Pancreas (tissue), 10 donors: ENCODE data around the gene ARL10. TPM values are rescaled to one million over a fixed set of nuclear protein-coding genes. Genes with fewer than 3 reads are reported as not detected.
A peak's percentile ranks its signal among the peaks of the same experiment; 100 is the strongest.

ENCODE experiments used
- ATAC-seq, 4 donors: fragments of 200-7000 bp; cut with Tn5 transposase; one replicate each; pipeline versions ENCODE4 v1.8.0 to v1.9.1; 2020; ENCODE audit warnings: mild to moderate bottlenecking in 4 of 4, moderate library complexity in 4 of 4
- DNase-seq, 6 donors: peaks; one replicate each; pipeline ENCODE4 v3.0.0-alpha.2; 2020
- FAIRE-seq: peaks from 2 replicates; lab custom pipeline; 2012; peaks lifted over from hg19 to GRCh38; lab: Jason Lieb, UNC
- H3K27ac ChIP-seq, 4 donors: fragments of 200-600 bp; sonication (generic); 1 replicate in 3 of 4; 2 replicates in 1 of 4; pipeline versions ENCODE4 v1.5.0 to v1.8.0; 2020
- H3K27me3 ChIP-seq, 4 donors: fragments of 200-600 bp; one replicate each; pipeline ENCODE4 v1.8.0; 2021
- H3K36me3 ChIP-seq, 3 donors: fragments of 200-600 bp; sonication (generic) in 1 of 3; one replicate each; pipeline versions ENCODE4 v1.5.0 to v1.8.0; 2020 to 2021
- H3K4me1 ChIP-seq, 3 donors: fragments of 200-600 bp; one replicate each; pipeline ENCODE4 v1.8.0; 2021
- H3K4me3 ChIP-seq, 4 donors: fragments of 200-600 bp; sonication (generic) in 2 of 4; one replicate each; pipeline versions ENCODE4 v1.5.0 to v1.8.0; 2020 to 2021
- H3K9me3 ChIP-seq, 4 donors: fragments of 200-600 bp; one replicate each; pipeline ENCODE4 v1.8.0; 2021
- WGBS, 2 donors: extraction: QIAGEN DNeasy Blood & Tissue Kit; methylation state at CpG; one replicate each; pipeline ENCODE4 v1.1.7; 2013; 5-methylcytosine and 5-hydroxymethylcytosine counted together
- intact Hi-C, 3 donors: fragments of 100-400 bp; cut with DNase I; formaldehyde crosslinking; loops; one replicate each; pipeline versions ENCODE4 v1.11.1 to v1.14.2; 2022
- polyA plus RNA-seq, 2 donors: library from polyadenylated mRNA; stranded (reverse); fragments of 200-250 nt; gene quantifications; one replicate each; pipeline ENCODE4 v1.2.3, GENCODE V29; 2013
- total RNA-seq, 6 donors: library from RNA; stranded (reverse); fragmentation: NEBNext Ultra II Directional in 4 of 6; extraction: Animal tissue kit (Norgen Biotek cat#: 25700) in 4 of 6; gene quantifications; one replicate each; pipeline versions ENCODE4 v1.2.1 to v1.2.4, GENCODE V29; 2021 to 2023
- TF ChIP-seq, protein P1 (sequence below), 4 donors: fragments of 200-600 bp; sonication (generic) in 3 of 4; IDR thresholded peaks; one replicate each; pipeline versions ENCODE4 v1.5.0 to v1.8.0; 2021; ENCODE audit warnings: antibody characterized with exemption in 4 of 4
- donor health status: healthy with polysubstance abuse.
- donor health status: DM: no; HTN: no; CAD: no; lungs with moderate emphysema.
- donor health status: DM: no; HTN: no; CAD: no.
- donor health status: control.
- donor health status: control.
- donor health status: Bipolar disorder and iron deficiency.
- donor health status: DM: yes; HTN: yes; CAD: no.
- donor health status: DM: no; HTN: no; CAD: no.
- donor health status: DM: no; HTN: no; CAD: no.
- donor health status: DM: yes; HTN: yes; CAD: no.

ARL10 gene
- total RNA-seq = 1 to 10 TPM in 5 of 6 donors, under 1 TPM in 1; 0.95 to 5.3 (median 1.7) TPM
- polyA plus RNA-seq = 1 to 10 TPM; 3.0 to 4.0 TPM

DNA sequence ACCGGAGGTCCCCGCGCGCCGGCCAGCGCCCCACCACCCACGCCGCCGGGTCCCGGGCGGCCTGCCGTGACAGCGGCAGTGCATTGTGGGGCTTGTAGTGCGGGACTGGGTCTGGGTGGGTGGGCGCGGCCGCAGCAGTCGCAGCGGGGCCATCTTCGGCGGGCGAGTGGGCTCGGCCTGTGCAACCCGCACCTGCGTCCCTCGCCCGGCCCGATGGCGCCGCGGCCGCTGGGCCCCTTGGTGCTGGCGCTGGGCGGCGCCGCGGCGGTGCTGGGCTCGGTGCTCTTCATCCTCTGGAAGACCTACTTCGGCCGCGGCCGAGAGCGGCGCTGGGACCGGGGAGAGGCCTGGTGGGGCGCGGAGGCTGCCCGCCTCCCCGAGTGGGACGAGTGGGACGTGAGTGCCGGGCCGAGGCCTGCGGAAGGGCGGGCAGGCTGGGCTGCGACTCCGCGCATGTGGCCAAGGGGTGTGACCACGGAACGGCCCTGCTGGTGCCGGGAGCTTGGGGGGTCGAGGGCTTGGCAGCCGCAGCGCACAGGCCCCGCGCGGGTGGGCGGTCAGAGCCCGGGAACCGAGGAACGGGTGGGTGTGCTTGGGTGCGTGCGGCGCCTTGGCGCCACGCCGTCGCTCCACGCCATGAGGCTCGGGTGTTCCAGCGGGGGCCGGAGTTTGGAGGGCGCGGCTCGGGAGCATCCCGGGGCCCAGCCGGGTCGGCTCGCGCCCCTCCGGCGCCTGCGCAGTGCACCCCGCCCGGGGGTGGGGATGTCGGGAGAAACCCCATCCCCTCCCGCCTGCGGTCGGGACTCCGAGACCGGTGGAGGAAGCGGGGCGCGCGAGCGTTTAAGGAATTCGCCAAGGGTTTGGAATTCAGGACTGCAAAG, at the start of gene ARL10:
ARL10 (plus strand) TSS at position 137 of the 881 bp plus-strand sequence; CDS start at position 214, 77 bp downstream.
- H3K27ac ChIP-seq = no peak within 1 kb of the TSS
- WGBS, 2 donors = 3 to 6% methylated on average over 64 to 108 of the region's 108 CpGs
- peak in 3 of 4 donors; percentile 2 to 39 (median 7) for ATAC-seq
- no peaks in the 10 kb centered on the region for H3K36me3 ChIP-seq
- intact Hi-C loops = no loop called here
- H3K4me1 ChIP-seq = peaks cover 0 to 4% (median 0%) of the 10 kb centered on the region in 3 donors
- no peak for FAIRE-seq
- H3K27me3 ChIP-seq = no peaks in the 10 kb centered on the region
- peak within 1 kb of the TSS; percentile 52 to 83 (median 69) for H3K4me3 ChIP-seq
- H3K9me3 ChIP-seq = no peaks in the 10 kb centered on the region
- TF ChIP-seq, protein P1, sequence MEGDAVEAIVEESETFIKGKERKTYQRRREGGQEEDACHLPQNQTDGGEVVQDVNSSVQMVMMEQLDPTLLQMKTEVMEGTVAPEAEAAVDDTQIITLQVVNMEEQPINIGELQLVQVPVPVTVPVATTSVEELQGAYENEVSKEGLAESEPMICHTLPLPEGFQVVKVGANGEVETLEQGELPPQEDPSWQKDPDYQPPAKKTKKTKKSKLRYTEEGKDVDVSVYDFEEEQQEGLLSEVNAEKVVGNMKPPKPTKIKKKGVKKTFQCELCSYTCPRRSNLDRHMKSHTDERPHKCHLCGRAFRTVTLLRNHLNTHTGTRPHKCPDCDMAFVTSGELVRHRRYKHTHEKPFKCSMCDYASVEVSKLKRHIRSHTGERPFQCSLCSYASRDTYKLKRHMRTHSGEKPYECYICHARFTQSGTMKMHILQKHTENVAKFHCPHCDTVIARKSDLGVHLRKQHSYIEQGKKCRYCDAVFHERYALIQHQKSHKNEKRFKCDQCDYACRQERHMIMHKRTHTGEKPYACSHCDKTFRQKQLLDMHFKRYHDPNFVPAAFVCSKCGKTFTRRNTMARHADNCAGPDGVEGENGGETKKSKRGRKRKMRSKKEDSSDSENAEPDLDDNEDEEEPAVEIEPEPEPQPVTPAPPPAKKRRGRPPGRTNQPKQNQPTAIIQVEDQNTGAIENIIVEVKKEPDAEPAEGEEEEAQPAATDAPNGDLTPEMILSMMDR (IDR thresholded peaks at IDR 0.05) = no peak
- peak in 5 of 6 donors; percentile 30 to 81 (median 46) for DNase-seq

GRCh38 chr5:176317534-176318374, 47.5 kb upstream of the ARL10 start:
- TF ChIP-seq, protein P1 (IDR thresholded peaks at IDR 0.05) = no peak
- 68 to 70% methylated on average over 7 of the region's 7 CpGs for WGBS, 2 donors
- peak in 1 of 4 donors; percentile 12 for ATAC-seq

GRCh38 chr5:176319827-176320554, 45.3 kb upstream of the ARL10 start:
- ATAC-seq = no peak
- no peaks in the 10 kb centered on the region for H3K9me3 ChIP-seq
- 88 to 90% methylated on average over 9 of the region's 9 CpGs for WGBS, 2 donors
- no peak overlapping the region for H3K4me3 ChIP-seq
- no peaks in the 10 kb centered on the region for H3K4me1 ChIP-seq
- FAIRE-seq = no peak
- no peak for DNase-seq
- no peak overlapping the region for H3K27ac ChIP-seq
- TF ChIP-seq, protein P1 (IDR thresholded peaks at IDR 0.05) = no peak
- peaks cover 0 to 24% (median 9%) of the 10 kb centered on the region in 3 donors for H3K36me3 ChIP-seq
- H3K27me3 ChIP-seq = no peaks in the 10 kb centered on the region
- intact Hi-C loops = no loop called here

More at GRCh38 chr5:176317534-176318374, 47.5 kb upstream of the ARL10 start:
- peaks cover 0 to 6% (median 5%) of the 10 kb centered on the region in 3 donors for H3K36me3 ChIP-seq
- intact Hi-C loops = no loop called here
- no peaks in the 10 kb centered on the region for H3K9me3 ChIP-seq
- H3K4me3 ChIP-seq = no peak overlapping the region
- no peaks in the 10 kb centered on the region for H3K4me1 ChIP-seq
- DNase-seq (no peak), FAIRE-seq (no peak)
- H3K27me3 ChIP-seq = no peaks in the 10 kb centered on the region
- peak overlapping the region in 2 of 4 donors; percentile 34 to 46 for H3K27ac ChIP-seq

GRCh38 chr5:176320577-176320976, 44.7 kb upstream of the ARL10 start:
- H3K4me1 ChIP-seq = no peaks in the 10 kb centered on the region
- H3K9me3 ChIP-seq = no peaks in the 10 kb centered on the region
- no peaks in the 10 kb centered on the region for H3K27me3 ChIP-seq
- DNase-seq (no peak), ATAC-seq (no peak), FAIRE-seq (no peak)
- intact Hi-C loops = no loop called here
- H3K4me3 ChIP-seq = no peak overlapping the region
- TF ChIP-seq, protein P1 (IDR thresholded peaks at IDR 0.05) = no peak
- peaks cover 0 to 24% (median 9%) of the 10 kb centered on the region in 3 donors for H3K36me3 ChIP-seq
- no peak overlapping the region for H3K27ac ChIP-seq
- 91 to 94% methylated on average over 3 of the region's 3 CpGs for WGBS, 2 donors
